ENCODE data around the gene SCOC.

Gene SCOC

DNA sequence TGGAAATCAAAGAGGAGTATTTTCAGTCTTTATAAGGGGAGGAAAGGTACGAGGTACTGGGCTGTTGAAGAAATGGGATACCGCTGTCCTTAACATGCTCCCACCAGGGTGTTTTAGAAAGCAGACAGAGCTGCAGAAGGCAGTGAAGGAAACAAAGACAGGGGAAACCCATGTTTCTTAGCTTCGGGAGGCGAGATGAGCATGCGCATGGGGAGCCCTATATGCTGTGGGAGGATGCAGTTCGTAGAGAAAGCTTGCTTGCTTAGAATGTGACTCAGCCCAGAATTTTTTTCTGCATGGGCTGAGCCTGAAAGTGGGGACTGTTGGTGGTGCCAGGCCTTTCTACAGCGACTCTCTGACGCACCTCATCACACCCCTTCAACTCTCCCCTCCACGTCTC, 28.8 kb upstream of the SCOC start:
- no peaks in the 10 kb centered on the region for H3F3A ChIP-seq (ENCODE audit: insufficient read depth)
- no peak overlapping the region for H3K4me3 ChIP-seq (ENCODE audit: insufficient read depth, low read length, poor library complexity, severe bottlenecking)
- no peak overlapping the region for H3K9ac ChIP-seq (ENCODE audit: low read length)
- no peaks in the 10 kb centered on the region for H3K27me3 ChIP-seq (ENCODE audit: low read length)
- H3K36me3 ChIP-seq (ENCODE audit: low read length): no peaks in the 10 kb centered on the region
- H3K9me2 ChIP-seq (replicated peaks; ENCODE audit: insufficient read depth, low read length): no peaks in the 10 kb centered on the region
- no peak overlapping the region for H3K4me2 ChIP-seq (ENCODE audit: low read depth, low read length, poor library complexity, severe bottlenecking)
- no peaks in the 10 kb centered on the region for H3K9me3 ChIP-seq (ENCODE audit: insufficient read depth, low read length)
- no peak for TF ChIP-seq EZH2phosphoT487 (conservative IDR thresholded peaks at IDR 0.05; ENCODE audit: low read length)
- TF ChIP-seq, protein P1, sequence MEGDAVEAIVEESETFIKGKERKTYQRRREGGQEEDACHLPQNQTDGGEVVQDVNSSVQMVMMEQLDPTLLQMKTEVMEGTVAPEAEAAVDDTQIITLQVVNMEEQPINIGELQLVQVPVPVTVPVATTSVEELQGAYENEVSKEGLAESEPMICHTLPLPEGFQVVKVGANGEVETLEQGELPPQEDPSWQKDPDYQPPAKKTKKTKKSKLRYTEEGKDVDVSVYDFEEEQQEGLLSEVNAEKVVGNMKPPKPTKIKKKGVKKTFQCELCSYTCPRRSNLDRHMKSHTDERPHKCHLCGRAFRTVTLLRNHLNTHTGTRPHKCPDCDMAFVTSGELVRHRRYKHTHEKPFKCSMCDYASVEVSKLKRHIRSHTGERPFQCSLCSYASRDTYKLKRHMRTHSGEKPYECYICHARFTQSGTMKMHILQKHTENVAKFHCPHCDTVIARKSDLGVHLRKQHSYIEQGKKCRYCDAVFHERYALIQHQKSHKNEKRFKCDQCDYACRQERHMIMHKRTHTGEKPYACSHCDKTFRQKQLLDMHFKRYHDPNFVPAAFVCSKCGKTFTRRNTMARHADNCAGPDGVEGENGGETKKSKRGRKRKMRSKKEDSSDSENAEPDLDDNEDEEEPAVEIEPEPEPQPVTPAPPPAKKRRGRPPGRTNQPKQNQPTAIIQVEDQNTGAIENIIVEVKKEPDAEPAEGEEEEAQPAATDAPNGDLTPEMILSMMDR (IDR thresholded peaks at IDR 0.05; ENCODE audit: insufficient read depth, low read length, poor library complexity, severe bottlenecking): no peak
- H3K27ac ChIP-seq (ENCODE audit: low read depth, low read length): no peak overlapping the region
- no peaks in the 10 kb centered on the region for H4K20me1 ChIP-seq (ENCODE audit: low read depth, low read length)
- no peaks in the 10 kb centered on the region for H3K79me2 ChIP-seq (ENCODE audit: insufficient read depth, low read length)
- H2AFZ ChIP-seq (ENCODE audit: low read depth, low read length, severe bottlenecking): no peak overlapping the region

DNA sequence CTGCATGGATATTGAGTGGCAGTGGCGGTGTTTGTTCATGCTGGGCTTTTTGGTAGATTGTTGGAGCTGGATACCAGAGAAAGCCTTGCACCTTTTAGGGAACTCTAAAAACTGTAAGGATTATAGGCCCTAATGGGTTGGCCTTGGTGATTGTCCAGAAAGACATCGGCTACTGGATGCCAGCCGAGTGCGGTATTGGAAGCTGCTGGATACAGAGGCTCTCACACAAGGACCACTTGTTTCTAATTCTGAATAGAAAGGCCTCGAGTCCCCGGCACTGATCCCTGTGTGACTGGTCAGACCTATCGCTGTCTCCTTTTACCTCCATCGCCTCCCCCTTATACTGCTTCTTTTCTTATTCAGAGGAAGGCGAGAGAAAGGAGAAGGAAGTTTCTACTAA, 27.3 kb upstream of the SCOC start:
- no peak overlapping the region for H2AFZ ChIP-seq (ENCODE audit: low read depth, low read length, severe bottlenecking)
- H3K9me2 ChIP-seq (replicated peaks; ENCODE audit: insufficient read depth, low read length): no peaks in the 10 kb centered on the region
- no peaks in the 10 kb centered on the region for H4K20me1 ChIP-seq (ENCODE audit: low read depth, low read length)
- H3K9ac ChIP-seq (ENCODE audit: low read length): no peak overlapping the region
- H3K4me2 ChIP-seq (ENCODE audit: low read depth, low read length, poor library complexity, severe bottlenecking): no peak overlapping the region
- H3K9me3 ChIP-seq (ENCODE audit: insufficient read depth, low read length): no peaks in the 10 kb centered on the region
- no peaks in the 10 kb centered on the region for H3F3A ChIP-seq (ENCODE audit: insufficient read depth)
- H3K27me3 ChIP-seq (ENCODE audit: low read length): no peaks in the 10 kb centered on the region
- TF ChIP-seq, protein P1 (IDR thresholded peaks at IDR 0.05; ENCODE audit: insufficient read depth, low read length, poor library complexity, severe bottlenecking): no peak
- TF ChIP-seq EZH2phosphoT487 (conservative IDR thresholded peaks at IDR 0.05; ENCODE audit: low read length): no peak
- H3K4me3 ChIP-seq (ENCODE audit: insufficient read depth, low read length, poor library complexity, severe bottlenecking): no peak overlapping the region
- no peak overlapping the region for H3K27ac ChIP-seq (ENCODE audit: low read depth, low read length)
- H3K79me2 ChIP-seq (ENCODE audit: insufficient read depth, low read length): no peaks in the 10 kb centered on the region
- H3K36me3 ChIP-seq (ENCODE audit: low read length): no peaks in the 10 kb centered on the region

DNA sequence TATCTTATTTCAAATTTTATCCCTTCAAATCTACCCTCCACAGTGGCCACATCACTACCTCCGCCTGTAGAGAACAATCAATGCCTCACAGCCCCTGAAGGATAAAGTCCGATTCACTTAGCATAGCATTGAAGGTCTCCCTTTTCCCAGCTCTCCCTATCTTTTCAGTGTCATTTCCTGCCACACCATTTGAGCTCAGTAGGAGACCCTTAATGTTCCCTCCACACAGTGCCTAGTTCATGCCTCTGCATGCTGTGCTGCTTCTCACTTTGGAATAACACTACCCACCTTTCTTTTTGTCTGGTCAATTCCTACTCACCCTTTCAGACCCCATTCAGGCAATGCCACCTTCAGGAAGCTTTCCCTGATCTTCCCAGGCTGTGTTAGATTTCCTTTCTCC, 23.6 kb upstream of the SCOC start:
- no peak overlapping the region for H2AFZ ChIP-seq (ENCODE audit: low read depth, low read length, severe bottlenecking)
- no peaks in the 10 kb centered on the region for H4K20me1 ChIP-seq (ENCODE audit: low read depth, low read length)
- H3K4me3 ChIP-seq (ENCODE audit: insufficient read depth, low read length, poor library complexity, severe bottlenecking): no peak overlapping the region
- TF ChIP-seq, protein P1 (IDR thresholded peaks at IDR 0.05; ENCODE audit: insufficient read depth, low read length, poor library complexity, severe bottlenecking): no peak
- TF ChIP-seq EZH2phosphoT487 (conservative IDR thresholded peaks at IDR 0.05; ENCODE audit: low read length): no peak
- no peak overlapping the region for H3K4me2 ChIP-seq (ENCODE audit: low read depth, low read length, poor library complexity, severe bottlenecking)
- H3K27ac ChIP-seq (ENCODE audit: low read depth, low read length): no peak overlapping the region
- no peak overlapping the region for H3K9ac ChIP-seq (ENCODE audit: low read length)
- no peaks in the 10 kb centered on the region for H3K27me3 ChIP-seq (ENCODE audit: low read length)
- H3K79me2 ChIP-seq (ENCODE audit: insufficient read depth, low read length): no peaks in the 10 kb centered on the region
- no peaks in the 10 kb centered on the region for H3K9me2 ChIP-seq (replicated peaks; ENCODE audit: insufficient read depth, low read length)
- H3K36me3 ChIP-seq (ENCODE audit: low read length): no peaks in the 10 kb centered on the region
- H3F3A ChIP-seq (ENCODE audit: insufficient read depth): no peaks in the 10 kb centered on the region
- H3K9me3 ChIP-seq (ENCODE audit: insufficient read depth, low read length): no peaks in the 10 kb centered on the region

Data from SU-DHL-6 (cell line).